Measurements from ENCODE around the gene CBLB. TPM values are rescaled to one million over a fixed set of nuclear protein-coding genes. Genes with fewer than 3 reads are reported as not detected.

Gene CBLB
- total RNA-seq, 1 donor from 2014 or later: 45.9 TPM

- no peak for TF ChIP-seq CTCF (IDR thresholded peaks at IDR 0.05; ENCODE audit: insufficient read depth, low read depth, low read length)
- no peak for TF ChIP-seq EZH2 (IDR thresholded peaks at IDR 0.05; ENCODE audit: insufficient read depth, low read length)
- Histone ChIP-seq H4K20me1 (ENCODE audit: insufficient read depth, low read length) (peaks cover 36% of the 10 kb centered on the region), H3K36me3 (ENCODE audit: insufficient read depth, low read length) (peaks cover 5% of the 10 kb centered on the region), H2AFZ (ENCODE audit: low read depth, low read length) (no peak overlapping the region), H3K4me2 (ENCODE audit: low read length) (no peak overlapping the region), H3K4me1 (ENCODE audit: insufficient read depth, low read length) (no peaks in the 10 kb centered on the region), H3K79me2 (ENCODE audit: insufficient read depth, low read length) (peaks cover 65% of the 10 kb centered on the region), H3K9me3 (ENCODE audit: insufficient read depth, low read depth, low read length) (no peaks in the 10 kb centered on the region), H3K27me3 (ENCODE audit: insufficient read depth, low read length) (no peaks in the 10 kb centered on the region), H3K9ac (ENCODE audit: low read length) (no peak overlapping the region), H3K27ac (ENCODE audit: low read depth, low read length) (no peak overlapping the region), H3K4me3 (ENCODE audit: insufficient read depth, low read depth, low read length) (no peak overlapping the region)
- Mint-ChIP-seq H3K4me1 (ENCODE audit: low read depth, unreplicated experiment) (peaks cover 3% of the 10 kb centered on the region), H3K27me3 (ENCODE audit: low read depth, unreplicated experiment) (no peaks in the 10 kb centered on the region), H3K36me3 (ENCODE audit: low read depth, unreplicated experiment) (peaks cover 4% of the 10 kb centered on the region), H3K27ac (ENCODE audit: unreplicated experiment) (no peak overlapping the region), H3K9me3 (ENCODE audit: unreplicated experiment) (no peaks in the 10 kb centered on the region), H3K4me3 (ENCODE audit: unreplicated experiment) (no peak overlapping the region)
- DNase-seq (ENCODE audit: low read depth) (no peak), FAIRE-seq (no peak)
Measured at GRCh38 chr3:105770410-105770809, 98.4 kb downstream of the CBLB start.

DNA sequence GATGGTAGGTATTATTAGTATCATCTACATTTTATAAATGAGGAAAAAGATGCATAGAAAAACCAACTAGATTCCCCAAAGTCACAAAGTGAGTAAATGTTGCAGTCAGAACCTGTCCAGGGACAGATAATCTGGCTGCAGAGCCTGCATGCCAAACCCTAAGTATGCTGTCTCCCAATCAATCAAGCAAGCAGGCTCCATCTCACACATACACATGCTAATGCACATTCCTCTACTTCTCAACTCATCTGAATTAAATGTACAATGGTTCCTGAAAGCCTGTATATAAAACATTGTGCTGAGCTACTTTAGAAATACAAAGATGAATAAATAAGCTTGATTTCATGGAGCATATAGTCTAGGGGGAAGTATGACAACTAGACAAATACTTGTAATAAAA is 101.0 kb downstream of the CBLB start:
- Histone ChIP-seq H3K9ac (ENCODE audit: low read length) (no peak overlapping the region), H4K20me1 (ENCODE audit: insufficient read depth, low read length) (peaks cover 42% of the 10 kb centered on the region), H3K4me1 (ENCODE audit: insufficient read depth, low read length) (no peaks in the 10 kb centered on the region), H3K27me3 (ENCODE audit: insufficient read depth, low read length) (no peaks in the 10 kb centered on the region), H3K4me3 (ENCODE audit: insufficient read depth, low read depth, low read length) (no peak overlapping the region), H3K4me2 (ENCODE audit: low read length) (no peak overlapping the region), H3K9me3 (ENCODE audit: insufficient read depth, low read depth, low read length) (no peaks in the 10 kb centered on the region), H2AFZ (ENCODE audit: low read depth, low read length) (no peak overlapping the region), H3K79me2 (ENCODE audit: insufficient read depth, low read length) (peaks cover 73% of the 10 kb centered on the region), H3K27ac (ENCODE audit: low read depth, low read length) (no peak overlapping the region), H3K36me3 (ENCODE audit: insufficient read depth, low read length) (no peaks in the 10 kb centered on the region)
- no peak overlapping the region for H3K27ac Mint-ChIP-seq (ENCODE audit: unreplicated experiment)
- FAIRE-seq: no peak
- peaks cover 3% of the 10 kb centered on the region for H3K4me1 Mint-ChIP-seq (ENCODE audit: low read depth, unreplicated experiment)
- TF ChIP-seq CTCF (IDR thresholded peaks at IDR 0.05; ENCODE audit: insufficient read depth, low read depth, low read length) (no peak), EZH2 (IDR thresholded peaks at IDR 0.05; ENCODE audit: insufficient read depth, low read length) (no peak)
- H3K27me3 Mint-ChIP-seq (ENCODE audit: low read depth, unreplicated experiment): no peaks in the 10 kb centered on the region
- H3K36me3 Mint-ChIP-seq (ENCODE audit: low read depth, unreplicated experiment): peaks cover 11% of the 10 kb centered on the region
- DNase-seq (ENCODE audit: low read depth): no peak
- H3K4me3 Mint-ChIP-seq (ENCODE audit: unreplicated experiment): no peak overlapping the region
- peaks cover 2% of the 10 kb centered on the region for H3K9me3 Mint-ChIP-seq (ENCODE audit: unreplicated experiment)

DNA sequence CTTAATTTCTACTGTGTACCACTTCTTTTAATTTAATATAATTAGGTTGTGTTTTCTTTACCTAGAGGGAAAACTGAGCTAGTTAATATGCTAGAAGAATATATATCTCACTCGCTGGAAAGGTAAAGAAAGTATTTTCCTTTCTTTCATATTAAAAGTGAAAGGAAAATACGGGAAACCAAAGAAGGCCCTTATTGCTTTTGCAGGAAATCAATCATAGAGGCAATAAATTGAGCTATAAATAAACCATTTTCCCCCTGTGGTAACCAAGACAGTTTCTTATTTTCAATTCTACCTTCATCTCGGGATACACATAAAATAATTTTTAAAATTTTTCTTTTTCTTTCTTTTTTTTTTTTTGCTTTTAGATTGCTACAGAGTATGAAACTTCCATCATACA is 101.6 kb downstream of the CBLB start:
- peaks cover 74% of the 10 kb centered on the region for H3K79me2 ChIP-seq (ENCODE audit: insufficient read depth, low read length)

More for the DNA sequence above, 101.6 kb downstream of the CBLB start:
- no peak for FAIRE-seq
- no peaks in the 10 kb centered on the region for H3K4me1 ChIP-seq (ENCODE audit: insufficient read depth, low read length)
- H3K9me3 ChIP-seq (ENCODE audit: insufficient read depth, low read depth, low read length): no peaks in the 10 kb centered on the region
- H4K20me1 ChIP-seq (ENCODE audit: insufficient read depth, low read length): peaks cover 42% of the 10 kb centered on the region
- Mint-ChIP-seq H3K4me3 (ENCODE audit: unreplicated experiment) (no peak overlapping the region), H3K27me3 (ENCODE audit: low read depth, unreplicated experiment) (no peaks in the 10 kb centered on the region), H3K36me3 (ENCODE audit: low read depth, unreplicated experiment) (peaks cover 16% of the 10 kb centered on the region), H3K9me3 (ENCODE audit: unreplicated experiment) (peaks cover 4% of the 10 kb centered on the region), H3K4me1 (ENCODE audit: low read depth, unreplicated experiment) (peaks cover 3% of the 10 kb centered on the region), H3K27ac (ENCODE audit: unreplicated experiment) (no peak overlapping the region)
- no peak overlapping the region for H3K9ac ChIP-seq (ENCODE audit: low read length)
- no peak for DNase-seq (ENCODE audit: low read depth)
- no peak overlapping the region for H3K4me3 ChIP-seq (ENCODE audit: insufficient read depth, low read depth, low read length)
- H3K36me3 ChIP-seq (ENCODE audit: insufficient read depth, low read length): no peaks in the 10 kb centered on the region
- TF ChIP-seq EZH2 (IDR thresholded peaks at IDR 0.05; ENCODE audit: insufficient read depth, low read length) (no peak), CTCF (IDR thresholded peaks at IDR 0.05; ENCODE audit: insufficient read depth, low read depth, low read length) (no peak)
- no peaks in the 10 kb centered on the region for H3K27me3 ChIP-seq (ENCODE audit: insufficient read depth, low read length)
- no peak overlapping the region for H3K4me2 ChIP-seq (ENCODE audit: low read length)
- no peak overlapping the region for H2AFZ ChIP-seq (ENCODE audit: low read depth, low read length)
- no peak overlapping the region for H3K27ac ChIP-seq (ENCODE audit: low read depth, low read length)

Data from astrocyte (in vitro differentiated cells and primary cell).